Peyer's patch (tissue), 4 donors: Measurements from ENCODE around the gene EIF2AK3.
"Not testable (repeated sequence)": the region's sequence is repeated elsewhere in the genome, so short reads cannot be mapped to it uniquely, and the experiment has no call there.

Experiments used
- CTCF ChIP-seq, 6 experiments: fragments of 450-650 bp in 4 of 6; fragments of 200-600 bp in 2 of 6; sonication (generic) in 1 of 6; IDR thresholded peaks; one replicate each; pipeline ENCODE4 v1.5.1; 2017 to 2019; ENCODE audit warnings: antibody characterized with exemption in 6 of 6, mild to moderate bottlenecking in 3 of 6, moderate library complexity in 1 of 6
- POLR2A ChIP-seq, 2 donors: fragments of 450-650 bp; IDR thresholded peaks; one replicate each; pipeline ENCODE4 v1.5.1; 2017; ENCODE audit warnings: antibody characterized with exemption in 2 of 2, mild to moderate bottlenecking in 2 of 2, moderate library complexity in 2 of 2

- TF ChIP-seq CTCF, POLR2A (IDR thresholded peaks at IDR 0.05): not testable (repeated sequence)
Measured at GRCh38 chr2:88546291-88546690, 81.0 kb downstream of the EIF2AK3 start.
